Medulla oblongata (tissue), 1 donor: ENCODE results near the gene SND1.

ENCODE experiments used
- DNase-seq: peaks from one replicate; pipeline ENCODE4 v3.0.0-alpha.2; 2015; ENCODE audit errors: extremely low spot score

The SND1 gene

DNA sequence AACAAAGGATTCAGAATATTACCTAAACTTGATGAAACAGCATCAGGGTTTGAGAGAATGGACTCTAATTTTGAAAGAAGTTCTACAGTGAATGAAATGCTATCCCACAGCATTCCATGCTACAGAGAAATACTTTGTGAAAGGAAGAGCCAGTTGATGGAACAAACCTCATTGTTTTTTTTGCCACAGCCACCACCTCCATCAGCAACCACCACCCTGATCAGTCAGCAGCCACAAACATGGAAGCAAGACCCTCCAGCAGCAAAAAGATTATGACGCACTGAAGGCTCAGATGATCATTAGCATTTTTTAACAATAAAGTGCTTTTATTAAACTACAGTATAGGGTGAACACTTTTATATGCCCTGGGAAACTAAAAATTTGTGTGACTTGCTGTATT lies 280.5 kb downstream of the SND1 start:
- no peak for DNase-seq

DNA sequence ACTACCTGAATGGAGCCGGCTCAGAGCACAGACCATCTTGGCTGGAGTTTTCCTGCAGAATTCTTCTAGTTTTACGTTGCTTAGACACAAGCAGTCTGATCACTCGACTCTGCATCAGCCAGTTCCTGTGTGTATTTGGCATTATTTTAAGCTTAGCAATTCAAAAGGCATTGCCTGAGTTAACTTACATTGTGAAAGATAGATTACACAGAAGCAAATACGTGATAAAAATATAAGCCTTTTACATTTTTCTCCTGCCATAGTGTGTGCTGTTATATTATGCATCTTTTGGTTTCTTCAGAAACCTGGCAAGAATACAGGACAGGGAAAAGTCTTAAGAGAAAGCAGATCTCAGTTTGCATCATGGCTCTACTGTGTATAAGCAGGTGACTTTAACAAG lies 281.2 kb downstream of the SND1 start:
- no peak for DNase-seq

DNA sequence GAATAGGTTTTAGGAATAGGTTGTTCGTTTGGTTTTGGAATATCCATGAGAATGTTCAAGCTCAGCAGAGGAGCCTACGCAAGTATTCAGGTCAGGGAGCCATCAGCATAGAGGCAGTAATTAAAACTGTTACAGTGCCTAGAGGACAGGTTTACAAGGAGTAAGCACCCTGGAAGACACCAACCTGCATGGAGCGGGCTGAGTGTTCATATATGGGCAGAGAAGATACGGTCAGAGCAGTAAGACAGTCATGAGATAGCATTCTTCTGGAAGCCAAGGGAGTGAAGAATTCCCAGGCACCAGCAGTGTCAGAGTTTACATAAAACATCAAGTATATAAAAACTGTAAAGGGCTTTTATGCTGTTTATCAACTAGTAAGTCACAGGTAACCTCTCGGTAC lies 282.7 kb downstream of the SND1 start:
- no peak for DNase-seq

DNA sequence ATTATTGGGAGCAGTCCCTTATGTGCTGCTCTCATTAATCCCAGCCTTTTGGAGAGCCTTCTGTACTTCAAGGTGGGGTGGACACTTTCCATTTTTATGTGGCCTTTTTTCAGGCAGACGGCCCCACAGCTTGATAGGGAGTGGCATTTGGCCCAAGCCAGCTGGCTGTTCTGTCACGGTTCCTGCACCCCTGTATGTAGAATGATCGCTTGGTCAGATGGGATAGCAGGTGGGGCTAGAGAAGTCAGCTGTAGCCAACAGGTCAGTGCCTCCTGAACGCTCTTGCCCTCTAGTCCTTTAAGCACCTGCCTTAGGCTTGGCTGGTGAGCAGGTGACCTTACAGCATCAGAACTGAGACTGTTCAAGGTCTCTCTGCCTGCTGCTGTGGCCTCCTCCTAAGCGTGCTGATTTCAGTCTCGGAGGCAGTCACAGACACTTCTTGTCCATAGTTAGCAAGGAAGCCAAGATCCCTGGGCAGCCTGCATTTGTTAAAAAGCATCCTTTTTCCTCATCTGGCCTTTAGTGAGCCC lies 283.9 kb downstream of the SND1 start:
- no peak for DNase-seq

DNA sequence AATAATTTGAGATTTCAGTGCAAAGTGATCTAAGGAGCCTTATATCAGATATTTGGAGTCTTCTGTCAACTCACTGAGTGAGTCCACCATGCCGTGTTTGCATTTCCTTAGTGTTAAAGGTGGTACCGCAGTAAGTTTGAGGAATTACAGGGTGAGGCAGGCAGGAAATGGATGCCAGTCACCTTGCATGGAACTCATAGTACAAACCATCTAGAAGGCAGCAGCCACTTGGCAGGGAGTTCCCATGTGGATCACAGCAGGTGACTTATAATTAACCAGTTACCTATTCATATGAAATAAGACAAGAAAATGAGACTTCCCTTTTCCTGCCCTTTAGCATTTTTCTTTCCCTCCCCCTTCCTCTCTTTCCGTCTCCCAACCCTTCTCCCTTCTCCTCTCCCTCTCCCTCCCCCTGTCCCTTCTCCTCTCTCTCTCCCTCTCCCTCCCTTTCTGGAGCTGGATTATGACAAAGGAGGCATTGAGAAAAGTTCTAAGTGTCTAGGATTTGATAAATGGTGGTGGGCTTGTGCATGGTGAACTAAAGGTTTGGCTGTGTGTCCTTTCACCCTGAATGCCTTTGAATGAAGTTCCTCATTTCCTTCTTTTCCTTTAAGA lies 285.2 kb downstream of the SND1 start:
- DNase-seq = no peak

DNA sequence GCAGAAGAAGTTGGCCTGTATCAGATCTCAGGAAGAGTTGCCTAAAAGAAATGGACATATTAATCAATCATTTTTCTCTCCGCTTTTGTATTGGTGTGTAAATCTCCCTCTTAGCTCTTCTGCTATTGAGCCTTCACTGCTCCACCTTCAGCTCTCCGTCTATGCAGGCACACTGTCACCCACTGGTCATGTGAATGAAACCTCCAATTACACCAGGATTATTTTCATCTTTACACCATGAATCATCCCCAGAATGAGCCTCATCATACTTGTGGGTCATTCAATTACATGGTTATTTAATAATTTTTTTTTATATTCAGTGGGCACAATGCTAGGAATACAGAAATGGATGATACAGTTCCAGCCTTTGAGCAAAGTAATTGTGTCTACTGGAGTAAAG lies 286.6 kb downstream of the SND1 start:
- DNase-seq = no peak

DNA sequence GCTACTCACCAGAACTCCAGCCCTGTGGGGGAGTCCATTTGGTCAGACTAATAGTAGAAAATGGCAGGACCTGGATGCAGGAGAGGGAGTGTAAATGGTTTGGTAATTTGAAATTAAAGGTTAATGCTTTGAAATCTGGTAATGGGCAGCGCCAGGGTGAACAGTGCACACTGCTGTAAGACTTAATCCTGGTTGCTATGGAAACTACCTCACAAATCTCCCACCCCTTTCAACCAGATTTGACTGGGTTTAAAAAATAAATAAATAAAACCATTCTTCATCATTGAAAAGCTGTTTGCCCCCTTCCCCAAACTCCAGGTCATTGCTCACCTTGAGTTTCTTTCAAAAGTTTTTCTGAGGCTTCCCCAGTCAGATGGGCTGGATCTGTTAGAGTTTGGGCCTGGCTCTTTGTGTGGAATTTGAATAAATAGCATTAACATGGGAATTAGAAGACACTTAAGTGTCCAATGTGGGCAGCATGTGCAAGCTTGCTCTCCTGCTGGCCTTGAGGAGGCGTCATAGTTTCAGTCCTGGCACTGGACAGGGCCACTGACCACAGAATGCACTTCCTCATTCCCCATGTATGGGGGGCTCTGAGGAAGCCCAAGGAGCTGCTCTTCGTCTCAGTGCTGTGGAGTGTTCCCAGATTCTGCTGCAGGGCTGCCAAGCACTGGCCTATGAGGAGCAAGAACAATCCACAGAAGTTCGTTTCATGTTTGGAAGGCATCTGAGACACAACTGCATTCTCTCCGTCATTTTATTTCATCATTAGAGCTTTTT lies 288.6 kb downstream of the SND1 start:
- DNase-seq = peak; percentile 51

DNA sequence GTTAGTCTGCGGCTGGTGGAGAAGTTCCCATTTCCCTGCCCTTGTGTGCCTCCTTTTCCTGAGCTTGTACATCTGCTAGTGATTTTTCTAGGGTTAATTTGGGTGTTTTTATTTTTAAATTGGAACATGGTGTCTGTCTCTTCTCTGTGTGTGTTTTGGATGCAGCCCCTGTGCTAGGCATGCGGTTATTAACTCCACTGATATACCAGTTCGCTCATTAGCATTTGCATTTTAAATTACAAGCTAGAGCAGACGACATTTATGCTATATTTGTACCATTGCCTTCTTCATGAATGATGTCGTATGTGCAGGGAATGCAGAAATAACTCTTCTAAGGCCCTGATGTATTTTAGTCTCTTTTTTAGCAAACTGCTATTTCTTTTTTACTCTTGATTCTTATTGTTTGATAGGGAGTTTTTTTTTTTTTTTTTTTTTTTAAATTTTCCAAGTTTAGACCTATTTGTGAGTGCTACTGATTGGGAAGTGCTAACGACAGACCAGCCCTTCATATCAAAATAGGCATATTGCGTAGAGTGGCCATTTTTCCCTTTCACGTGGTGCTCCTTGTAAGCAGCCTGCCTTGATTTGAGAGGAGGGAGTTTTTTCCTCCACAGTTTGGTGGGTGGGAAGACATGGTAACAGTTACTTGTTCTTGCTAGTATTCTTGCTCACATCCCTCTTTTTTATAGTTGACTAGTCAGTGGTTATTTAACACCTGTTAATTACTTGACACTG lies 289.6 kb downstream of the SND1 start:
- DNase-seq = no peak

DNA sequence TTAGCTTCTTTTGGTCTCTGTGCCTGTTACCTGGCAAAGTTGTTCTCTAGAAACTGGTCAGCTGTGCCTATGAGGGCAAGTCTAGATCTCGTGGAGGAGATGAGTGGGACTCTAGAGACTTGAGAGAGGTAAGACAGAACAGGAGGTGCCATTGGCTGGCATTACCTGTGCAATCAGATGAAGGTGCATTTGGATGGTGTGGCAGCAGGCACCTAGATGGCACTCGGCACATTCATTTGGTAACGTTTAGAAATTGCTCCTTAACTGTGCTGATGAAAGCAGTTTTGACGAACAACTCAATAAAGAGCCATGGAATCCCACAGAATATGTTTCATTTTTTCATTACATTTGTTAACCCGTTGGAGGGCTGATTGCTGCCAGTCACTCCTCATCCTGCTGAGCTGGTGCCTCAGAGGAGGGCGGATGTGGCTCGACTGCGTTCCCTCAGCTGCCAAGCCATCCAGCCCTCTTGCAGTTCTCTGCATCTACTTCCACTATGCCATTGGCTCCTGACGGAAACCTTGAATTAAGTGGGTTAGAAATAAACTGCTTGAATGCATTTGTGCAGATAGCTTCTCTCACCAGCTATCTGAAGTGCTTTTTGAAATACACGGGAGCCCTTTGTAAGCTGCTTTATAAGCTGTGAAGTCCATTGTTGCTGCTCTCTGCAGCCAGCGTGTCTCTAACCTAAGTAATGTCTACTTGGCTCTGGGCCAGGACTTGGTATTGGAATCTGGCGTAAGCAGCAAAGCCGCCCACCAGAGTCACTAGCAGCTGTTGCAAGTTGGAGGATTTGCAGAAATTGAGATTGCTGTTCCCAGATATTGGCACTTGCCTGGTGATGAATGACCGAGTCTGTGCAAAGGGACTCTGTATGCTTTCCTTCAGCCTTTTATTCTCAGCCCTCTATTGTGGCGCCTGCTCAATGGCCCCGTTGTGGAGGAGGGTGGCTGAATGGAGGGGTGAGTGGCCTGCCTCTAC lies 291.8 kb downstream of the SND1 start:
- peak; percentile 94 for DNase-seq

DNA sequence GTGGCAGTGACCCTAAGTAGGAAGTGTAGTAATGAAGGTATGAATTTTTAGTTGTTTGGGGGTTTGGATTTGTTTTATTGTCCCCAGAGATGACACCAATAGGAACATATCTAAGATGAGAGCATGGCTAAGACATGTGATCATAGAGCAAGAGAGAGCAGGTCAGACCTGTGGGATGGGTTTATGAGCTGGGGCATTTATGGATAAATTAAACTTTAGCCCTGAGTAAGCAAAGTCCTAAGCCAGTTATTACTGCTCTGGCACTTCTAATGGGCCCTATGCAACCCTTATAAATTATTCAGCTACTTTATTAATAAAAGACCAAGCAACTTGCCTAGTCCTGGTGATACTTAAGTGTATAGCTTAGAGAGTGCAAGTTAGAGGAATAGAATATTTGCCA lies 294.1 kb downstream of the SND1 start:
- no peak for DNase-seq

DNA sequence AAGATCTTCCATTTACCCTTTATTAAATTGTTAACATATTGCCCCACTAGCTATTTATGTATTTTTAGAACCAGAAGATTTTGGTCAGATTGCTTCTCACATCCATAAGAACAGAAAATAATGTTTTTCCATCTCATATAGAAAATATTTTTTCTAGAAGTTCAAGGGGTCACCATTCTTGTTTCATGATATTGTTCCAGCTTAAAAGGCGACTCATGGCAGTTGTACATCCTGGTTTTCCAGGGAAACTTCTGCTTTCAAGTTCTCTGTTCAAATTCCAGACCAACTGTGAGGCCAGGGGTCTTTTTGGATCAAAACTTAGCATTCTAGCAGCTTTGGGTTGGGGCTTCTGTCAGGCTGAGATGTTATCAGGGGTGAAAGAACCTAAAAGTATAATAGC lies 294.9 kb downstream of the SND1 start:
- DNase-seq = no peak

DNA sequence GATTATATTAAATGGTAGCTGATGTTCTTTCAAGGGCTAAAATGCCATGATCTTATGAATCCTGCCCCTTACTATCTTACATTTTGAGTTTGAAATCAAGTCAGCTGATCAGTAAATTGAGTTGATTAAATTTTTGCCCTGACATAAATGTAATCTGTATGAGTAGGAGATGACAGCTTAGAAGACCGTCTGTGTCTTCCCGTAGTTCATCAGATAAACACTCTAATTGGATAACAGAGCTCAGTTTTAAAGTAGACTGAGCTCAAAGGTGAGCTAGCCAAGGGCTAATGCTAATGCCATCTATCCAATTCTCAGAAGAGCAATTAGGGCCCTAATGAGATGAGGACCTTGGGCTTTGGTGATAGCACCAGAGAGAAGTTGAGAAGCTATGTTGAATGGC lies 296.3 kb downstream of the SND1 start:
- DNase-seq = no peak

DNA sequence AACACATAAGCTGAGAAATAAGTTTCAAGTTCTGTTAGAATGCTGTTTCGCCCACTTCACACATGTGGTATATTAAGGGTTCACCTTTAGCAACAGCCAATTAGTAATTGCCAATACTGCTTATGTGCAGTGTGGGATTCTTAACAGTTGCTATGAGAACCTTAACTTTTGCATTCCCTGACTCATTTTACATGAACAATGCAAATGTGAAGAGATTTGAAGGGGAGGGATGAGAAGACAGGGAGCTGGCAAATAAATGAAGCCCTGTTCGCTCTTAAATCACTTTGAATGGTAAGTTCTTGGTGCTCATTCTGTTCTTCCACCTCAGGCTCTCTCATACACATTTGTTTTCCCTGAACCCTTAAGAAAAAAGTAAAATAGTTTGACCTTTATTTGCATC lies 296.9 kb downstream of the SND1 start:
- DNase-seq = no peak

DNA sequence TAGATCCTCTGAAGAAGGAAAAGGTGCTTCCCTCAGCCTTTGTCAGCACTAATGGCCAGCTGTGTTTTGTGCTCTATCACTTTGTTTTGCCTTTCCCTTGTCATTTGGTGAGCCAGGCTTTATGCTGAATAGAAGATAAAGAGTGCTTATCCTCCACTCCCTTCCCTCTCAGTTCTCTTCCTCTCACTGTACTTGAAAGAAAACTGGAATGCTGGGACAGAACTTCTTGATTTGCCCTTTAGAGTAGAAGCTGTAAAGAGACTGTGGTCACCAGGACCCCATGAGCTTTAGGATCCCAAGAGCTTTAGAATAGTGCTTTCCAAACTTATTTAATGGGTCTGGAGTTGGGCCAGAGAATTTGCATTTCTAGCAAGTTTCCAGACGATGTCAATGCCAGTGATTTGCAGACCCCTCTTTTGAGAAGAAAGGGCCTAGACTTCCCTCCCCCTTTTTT lies 297.8 kb downstream of the SND1 start:
- DNase-seq = no peak

DNA sequence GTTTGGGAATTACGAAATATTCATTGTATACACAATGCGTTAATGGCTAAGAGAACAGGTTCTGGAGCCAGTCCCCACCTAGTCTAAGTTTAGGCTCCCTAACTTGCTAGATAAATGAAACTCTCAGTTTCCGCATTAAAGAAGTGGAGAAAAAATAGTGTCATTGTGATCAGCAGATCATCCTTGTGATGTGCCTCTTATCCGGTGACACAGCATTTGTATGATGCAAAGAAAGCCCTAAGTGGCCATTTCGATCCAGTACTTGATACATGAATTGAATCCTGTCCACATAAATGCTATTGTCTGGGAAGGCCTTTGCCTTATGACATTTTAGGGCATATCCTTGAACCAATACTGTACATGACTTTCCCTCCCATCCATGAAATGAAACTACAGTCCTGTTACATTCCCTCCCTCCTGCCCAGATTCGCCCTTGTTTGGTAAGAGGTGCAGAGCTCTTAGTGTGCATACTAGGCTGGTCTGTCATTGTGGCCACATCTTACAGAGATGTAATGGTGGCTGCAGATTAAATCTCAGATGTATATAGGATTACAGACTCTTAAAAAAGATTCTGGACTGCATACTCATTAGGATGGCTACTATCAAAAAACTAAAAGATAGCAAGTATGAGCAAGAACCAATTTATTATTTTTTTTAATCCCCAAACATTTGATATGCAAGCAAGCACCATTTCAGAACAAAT lies 298.4 kb downstream of the SND1 start:
- DNase-seq = peak; percentile 59

DNA sequence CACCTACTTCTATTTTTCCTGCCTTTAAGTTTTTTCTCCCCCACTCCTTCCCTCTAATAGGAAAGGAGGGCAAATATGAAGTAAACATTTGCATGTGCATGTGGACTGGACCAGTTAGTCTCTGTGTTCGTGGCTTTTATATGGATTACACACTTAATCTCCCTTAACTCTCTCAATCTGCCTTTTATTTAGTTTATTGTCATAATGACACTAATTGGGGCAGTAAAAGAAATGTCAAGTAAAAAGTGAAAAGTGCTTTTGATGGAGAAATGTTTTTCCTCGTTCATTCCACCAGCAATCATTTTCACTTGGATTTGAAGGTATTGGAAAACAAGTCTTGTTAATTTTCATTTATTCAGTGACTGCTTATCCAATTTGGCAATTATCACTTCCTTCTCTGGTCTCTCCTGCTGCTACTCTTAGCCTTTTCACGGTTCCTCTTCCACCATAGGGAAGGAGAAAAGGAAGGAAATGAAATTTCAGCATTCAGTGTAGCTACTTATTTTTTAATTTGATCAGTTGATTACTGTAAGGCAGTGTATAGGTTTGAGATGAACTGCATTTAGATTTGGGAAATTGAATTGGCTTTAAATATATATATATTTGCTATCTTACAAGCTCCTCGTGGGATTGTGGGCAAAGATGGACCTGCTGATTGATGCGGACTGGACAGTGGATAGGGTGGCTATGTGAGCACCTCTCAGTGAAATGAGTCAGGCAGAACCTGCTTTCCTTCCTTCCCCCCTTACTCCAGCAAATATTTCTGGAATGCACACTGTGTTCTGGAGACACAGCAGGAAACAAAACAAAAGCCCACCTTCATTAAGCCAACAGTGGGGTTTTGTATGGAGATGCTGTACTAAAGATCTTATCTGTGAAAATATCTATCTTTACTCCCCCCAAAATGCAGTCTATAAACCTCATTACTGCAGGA lies 301.7 kb downstream of the SND1 start:
- no peak for DNase-seq

DNA sequence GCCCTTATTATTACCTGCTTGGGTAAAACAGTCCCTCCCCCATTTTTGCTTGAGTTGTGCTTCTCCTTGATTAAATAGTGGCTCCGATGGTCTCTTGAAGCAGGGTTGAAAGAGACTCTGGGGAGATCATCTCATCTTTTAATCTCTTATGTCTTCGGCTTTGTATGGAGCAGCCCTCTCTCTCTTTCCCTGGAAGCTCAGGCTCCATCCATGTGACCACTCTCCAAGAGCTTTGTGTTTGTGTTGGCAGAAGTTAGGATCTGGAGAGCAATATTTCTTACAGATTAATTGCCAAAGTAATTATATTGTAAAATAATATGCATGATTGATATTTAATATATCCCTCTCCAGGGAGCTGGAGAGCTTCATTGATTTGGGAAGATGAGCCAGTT lies 302.4 kb downstream of the SND1 start:
- DNase-seq = no peak

DNA sequence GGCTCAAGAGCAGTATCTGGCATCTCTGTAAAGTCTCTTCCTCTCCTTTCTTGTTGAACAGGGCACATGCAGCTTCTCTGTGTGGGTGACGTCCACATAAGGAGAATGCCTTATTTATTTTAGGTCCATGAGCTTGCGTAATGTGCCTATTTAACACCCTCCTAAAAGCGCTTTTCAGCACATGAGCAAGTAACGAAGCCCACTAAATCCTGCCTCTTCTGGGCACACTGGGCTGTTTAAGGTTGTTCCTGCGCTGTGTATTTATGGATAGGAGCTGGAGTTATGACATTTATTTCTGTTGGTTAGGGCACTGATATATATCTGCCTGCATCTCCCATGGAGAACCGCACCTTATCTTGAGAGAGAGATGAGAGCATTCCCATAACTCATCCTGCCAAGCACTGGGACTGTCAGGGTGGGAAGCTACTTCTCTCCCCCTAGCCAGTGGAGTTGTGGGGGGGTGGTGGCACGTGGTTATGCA lies 303.1 kb downstream of the SND1 start:
- no peak for DNase-seq

DNA sequence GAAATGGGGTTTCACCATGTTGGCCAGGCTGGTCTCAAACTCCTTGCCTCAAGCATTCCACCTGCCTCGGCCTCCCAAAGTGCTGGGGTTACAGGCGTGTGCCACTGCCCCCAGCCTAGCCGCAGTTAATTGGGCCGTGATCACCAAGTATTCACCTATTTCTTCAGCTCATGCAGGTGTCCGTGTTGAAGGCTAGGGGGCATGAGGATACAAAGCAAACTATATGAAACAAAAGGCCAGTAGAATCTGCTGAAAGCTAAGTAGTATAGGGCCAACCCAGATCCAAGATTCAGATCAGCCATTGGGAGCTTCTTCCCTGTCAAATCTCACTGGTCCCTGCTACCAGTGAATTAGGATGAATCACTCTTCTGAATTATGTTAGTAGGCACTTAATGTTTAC lies 305.9 kb downstream of the SND1 start:
- no peak for DNase-seq

DNA sequence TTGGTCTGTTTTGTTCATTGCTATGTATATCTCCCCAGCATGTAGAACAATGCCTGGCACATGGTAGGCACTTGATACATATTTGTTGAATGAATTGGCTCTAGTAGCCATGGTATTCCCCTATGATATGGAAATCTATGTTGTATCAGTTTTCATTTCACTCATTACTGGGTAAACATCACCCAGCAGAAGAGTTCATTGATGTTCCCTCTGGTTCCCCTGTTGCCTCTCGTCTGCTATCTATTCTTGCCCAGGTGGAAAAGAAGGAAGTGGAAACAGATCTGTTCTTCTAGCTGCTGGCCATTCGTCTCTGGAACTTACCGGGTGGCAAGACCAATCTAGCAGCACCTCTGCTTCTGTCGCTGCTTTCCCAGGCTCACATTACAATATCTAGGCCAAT lies 307.8 kb downstream of the SND1 start:
- no peak for DNase-seq
